Measurements from ENCODE around the gene BTK.

DNA sequence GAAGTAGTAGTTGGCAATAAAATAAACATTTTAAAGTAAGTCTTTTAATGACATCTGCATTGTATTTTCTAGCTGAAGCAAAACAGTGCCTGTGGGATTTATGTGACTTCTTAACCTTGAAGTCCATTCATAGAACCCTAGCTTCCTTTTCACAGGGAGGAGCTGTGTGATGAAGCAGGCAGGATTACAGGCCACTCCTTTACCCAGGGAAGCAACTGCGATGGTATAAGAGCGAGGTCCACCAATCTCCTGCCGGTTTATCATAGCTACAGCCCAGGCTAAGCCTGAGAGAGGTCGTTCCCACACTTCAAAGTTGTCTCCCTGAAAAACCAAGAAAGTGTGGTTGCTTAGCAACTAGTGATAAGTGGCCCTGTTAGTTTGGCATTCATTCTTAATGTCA, 11.8 kb upstream of the BTK start:
- TF ChIP-seq, protein P1, sequence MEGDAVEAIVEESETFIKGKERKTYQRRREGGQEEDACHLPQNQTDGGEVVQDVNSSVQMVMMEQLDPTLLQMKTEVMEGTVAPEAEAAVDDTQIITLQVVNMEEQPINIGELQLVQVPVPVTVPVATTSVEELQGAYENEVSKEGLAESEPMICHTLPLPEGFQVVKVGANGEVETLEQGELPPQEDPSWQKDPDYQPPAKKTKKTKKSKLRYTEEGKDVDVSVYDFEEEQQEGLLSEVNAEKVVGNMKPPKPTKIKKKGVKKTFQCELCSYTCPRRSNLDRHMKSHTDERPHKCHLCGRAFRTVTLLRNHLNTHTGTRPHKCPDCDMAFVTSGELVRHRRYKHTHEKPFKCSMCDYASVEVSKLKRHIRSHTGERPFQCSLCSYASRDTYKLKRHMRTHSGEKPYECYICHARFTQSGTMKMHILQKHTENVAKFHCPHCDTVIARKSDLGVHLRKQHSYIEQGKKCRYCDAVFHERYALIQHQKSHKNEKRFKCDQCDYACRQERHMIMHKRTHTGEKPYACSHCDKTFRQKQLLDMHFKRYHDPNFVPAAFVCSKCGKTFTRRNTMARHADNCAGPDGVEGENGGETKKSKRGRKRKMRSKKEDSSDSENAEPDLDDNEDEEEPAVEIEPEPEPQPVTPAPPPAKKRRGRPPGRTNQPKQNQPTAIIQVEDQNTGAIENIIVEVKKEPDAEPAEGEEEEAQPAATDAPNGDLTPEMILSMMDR (IDR thresholded peaks at IDR 0.05; ENCODE audit: low read depth, low read length): no peak
- no peak for TF ChIP-seq EZH2phosphoT487 (IDR thresholded peaks at IDR 0.05; ENCODE audit: low read depth)

Measured in OCI-LY3 (cell line).